HG03571 (cell line): Measurements from ENCODE around the gene FAF2.

Experiments used
- ATAC-seq: cut with Tn5 transposase; IDR thresholded peaks from one replicate; pipeline ENCODE4 v1.9.1; 2021; ENCODE audit not compliant: unreplicated experiment

Gene FAF2

GRCh38 chr5:176500511-176500910, 52.3 kb downstream of the FAF2 start:
- no peak for ATAC-seq

- no peak for ATAC-seq
Measured at GRCh38 chr5:176501333-176501732, 53.1 kb downstream of the FAF2 start.

- ATAC-seq, result no peak
Measured at GRCh38 chr5:176503496-176503895, 55.3 kb downstream of the FAF2 start.

- no peak for ATAC-seq
Measured at GRCh38 chr5:176507911-176508310, 59.7 kb downstream of the FAF2 start.

- no peak for ATAC-seq
Measured at GRCh38 chr5:176508603-176509002, 60.4 kb downstream of the FAF2 start.

- ATAC-seq, result no peak
Measured at GRCh38 chr5:176513788-176514187, 65.6 kb downstream of the FAF2 start.

- no peak for ATAC-seq
Measured at GRCh38 chr5:176514244-176514950, 66.2 kb downstream of the FAF2 start.

GRCh38 chr5:176515396-176515795, 67.2 kb downstream of the FAF2 start:
- no peak for ATAC-seq

GRCh38 chr5:176517053-176517661, 69.0 kb downstream of the FAF2 start:
- no peak for ATAC-seq

- ATAC-seq, result no peak
Measured at GRCh38 chr5:176519810-176520720, 71.9 kb downstream of the FAF2 start.

- ATAC-seq, result no peak
Measured at GRCh38 chr5:176521286-176521685, 73.1 kb downstream of the FAF2 start.

GRCh38 chr5:176521699-176522263, 73.6 kb downstream of the FAF2 start:
- ATAC-seq, result no peak

- ATAC-seq, result no peak
Measured at GRCh38 chr5:176524138-176524537, 76.0 kb downstream of the FAF2 start.

GRCh38 chr5:176524987-176525386, 76.8 kb downstream of the FAF2 start:
- ATAC-seq, result no peak

GRCh38 chr5:176525677-176526076, 77.5 kb downstream of the FAF2 start:
- ATAC-seq, result no peak

- no peak for ATAC-seq
Measured at GRCh38 chr5:176526462-176526861, 78.3 kb downstream of the FAF2 start.

- ATAC-seq, result no peak
Measured at GRCh38 chr5:176527246-176528222, 79.3 kb downstream of the FAF2 start.

GRCh38 chr5:176528301-176528700, 80.1 kb downstream of the FAF2 start:
- ATAC-seq, result no peak

GRCh38 chr5:176528761-176529115, 80.6 kb downstream of the FAF2 start:
- ATAC-seq, result no peak

GRCh38 chr5:176529116-176529740, 81.0 kb downstream of the FAF2 start:
- no peak for ATAC-seq
